MCF 10A (cell line): ENCODE data around the gene MICALL2. TPM values are rescaled to one million over a fixed set of nuclear protein-coding genes. Genes with fewer than 3 reads are reported as not detected.
A peak's percentile ranks its signal among the peaks of the same experiment; 100 is the strongest.

ENCODE experiments used
- BruUV-seq: library from RNA; stranded (reverse); fragments of 400-500 nt; replicated peaks from 2 replicates; lab custom pipeline; 2021; lab: Mats Ljungman, UMichigan
- CTCF ChIA-PET: fragments of 300-600 bp; sonication (Branson Sonifier 250); formaldehyde crosslinking; extraction: SDS; loops from one replicate; lab custom pipeline; 2021; ENCODE audit warnings: antibody characterized with exemption, inconsistent platforms; lab: Yijun Ruan, JAX
- POLR2A ChIA-PET: fragments of 300-600, 350-650 bp; sonication (Branson Sonifier 250); formaldehyde crosslinking; extraction: SDS; loops from one replicate; lab custom pipeline; 2020; ENCODE audit warnings: antibody characterized with exemption, inconsistent platforms; lab: Yijun Ruan, JAX
- DNase-seq: peaks from one replicate; pipeline ENCODE4 v3.0.0-alpha.2; 2018; ENCODE audit not compliant: unreplicated experiment
- H3K27ac Mint-ChIP-seq: one replicate; pipeline ENCODE4 v1.8.0; 2022; ENCODE audit warnings: mild to moderate bottlenecking, low read depth, mixed read lengths; ENCODE audit not compliant: unreplicated experiment
- H3K27me3 Mint-ChIP-seq: one replicate; pipeline ENCODE4 v1.8.0; 2022; ENCODE audit warnings: mixed read lengths; ENCODE audit not compliant: insufficient read depth, unreplicated experiment
- H3K36me3 Mint-ChIP-seq: one replicate; pipeline ENCODE4 v1.8.0; 2022; ENCODE audit warnings: mild to moderate bottlenecking, moderate library complexity, mixed read lengths; ENCODE audit not compliant: insufficient read depth, unreplicated experiment
- H3K4me1 Mint-ChIP-seq: one replicate; pipeline ENCODE4 v1.8.0; 2022; ENCODE audit warnings: mixed read lengths; ENCODE audit not compliant: insufficient read depth, unreplicated experiment
- H3K4me3 Mint-ChIP-seq: one replicate; pipeline ENCODE4 v1.8.0; 2022; ENCODE audit warnings: mild to moderate bottlenecking, moderate library complexity, mixed read lengths; ENCODE audit not compliant: unreplicated experiment
- H3K9me3 Mint-ChIP-seq: one replicate; pipeline ENCODE4 v1.8.0; 2022; ENCODE audit warnings: mixed read lengths; ENCODE audit not compliant: unreplicated experiment
- intact Hi-C: fragments of 100-400 bp; cut with micrococcal nuclease; formaldehyde crosslinking; loops from 2 replicates; pipeline ENCODE4 v1.14.1; 2022
- total RNA-seq: library from RNA; stranded (reverse); gene quantifications from 2 replicates; pipeline ENCODE4 v1.2.3, GENCODE V29; 2022
- TF ChIP-seq, protein P1 (sequence below): fragments of 200-600 bp; IDR thresholded peaks from one replicate; pipeline ENCODE4 v1.8.0; 2022; ENCODE audit warnings: antibody characterized with exemption, mild to moderate bottlenecking; ENCODE audit not compliant: unreplicated experiment

MICALL2 gene
- total RNA-seq, 1 experiment from 2014 or later = 15.8 TPM

DNA sequence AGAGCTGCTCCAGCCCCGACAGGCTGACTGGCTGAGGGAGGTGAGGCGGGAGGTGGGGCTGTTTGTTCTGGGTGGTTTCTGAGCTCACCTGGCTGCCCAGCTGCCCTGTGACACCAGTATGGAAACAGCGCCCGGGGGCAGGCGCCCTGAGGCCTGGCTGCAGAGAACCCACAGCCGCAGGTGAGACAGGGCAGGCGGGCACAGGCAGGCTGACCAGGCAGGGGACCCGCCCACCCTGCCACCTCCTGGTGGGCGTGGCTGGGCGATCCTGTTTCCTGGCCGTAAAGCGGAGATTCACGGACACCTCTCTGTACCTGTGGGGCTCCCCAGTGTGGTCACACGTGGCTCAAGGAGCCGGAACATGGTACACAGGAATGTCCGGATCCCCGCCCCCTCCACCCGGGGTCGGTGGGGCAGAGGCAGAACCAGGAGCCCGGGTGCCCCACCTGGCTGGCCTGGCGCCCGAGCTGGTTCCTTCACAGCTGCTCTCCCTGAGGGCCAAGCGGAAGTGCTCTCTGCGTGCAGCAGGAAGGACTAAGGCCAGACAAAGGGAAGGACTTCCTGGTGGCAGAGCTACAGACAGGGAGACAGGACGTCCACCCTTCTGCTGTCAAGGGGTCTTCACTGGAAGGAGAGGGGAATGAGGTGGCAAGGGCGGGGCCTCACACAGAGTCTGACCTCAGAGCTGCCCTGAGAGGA, 3.9 kb downstream of the MICALL2 start:
- POLR2A ChIA-PET = interaction anchor here (1.0 to 1.4 kb wide), 3 partner anchors 11 to 35 kb away, joined by 3 to 6 read pairs (median 4); no protein-coding TSS in a partner anchor
- no peaks in the 10 kb centered on the region for H3K9me3 Mint-ChIP-seq
- CTCF ChIA-PET = no interaction called here
- no peaks in the 10 kb centered on the region for H3K36me3 Mint-ChIP-seq
- TF ChIP-seq, protein P1, sequence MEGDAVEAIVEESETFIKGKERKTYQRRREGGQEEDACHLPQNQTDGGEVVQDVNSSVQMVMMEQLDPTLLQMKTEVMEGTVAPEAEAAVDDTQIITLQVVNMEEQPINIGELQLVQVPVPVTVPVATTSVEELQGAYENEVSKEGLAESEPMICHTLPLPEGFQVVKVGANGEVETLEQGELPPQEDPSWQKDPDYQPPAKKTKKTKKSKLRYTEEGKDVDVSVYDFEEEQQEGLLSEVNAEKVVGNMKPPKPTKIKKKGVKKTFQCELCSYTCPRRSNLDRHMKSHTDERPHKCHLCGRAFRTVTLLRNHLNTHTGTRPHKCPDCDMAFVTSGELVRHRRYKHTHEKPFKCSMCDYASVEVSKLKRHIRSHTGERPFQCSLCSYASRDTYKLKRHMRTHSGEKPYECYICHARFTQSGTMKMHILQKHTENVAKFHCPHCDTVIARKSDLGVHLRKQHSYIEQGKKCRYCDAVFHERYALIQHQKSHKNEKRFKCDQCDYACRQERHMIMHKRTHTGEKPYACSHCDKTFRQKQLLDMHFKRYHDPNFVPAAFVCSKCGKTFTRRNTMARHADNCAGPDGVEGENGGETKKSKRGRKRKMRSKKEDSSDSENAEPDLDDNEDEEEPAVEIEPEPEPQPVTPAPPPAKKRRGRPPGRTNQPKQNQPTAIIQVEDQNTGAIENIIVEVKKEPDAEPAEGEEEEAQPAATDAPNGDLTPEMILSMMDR = no peak
- peak overlapping the region; percentile 85 for H3K27ac Mint-ChIP-seq
- peak overlapping the region; percentile 67 for H3K4me3 Mint-ChIP-seq
- DNase-seq = peak; percentile 80
- no TSS peak for BruUV-seq
- H3K4me1 Mint-ChIP-seq = peaks cover 27% of the 10 kb centered on the region
- H3K27me3 Mint-ChIP-seq = no peaks in the 10 kb centered on the region
- intact Hi-C loops = no loop called here

DNA sequence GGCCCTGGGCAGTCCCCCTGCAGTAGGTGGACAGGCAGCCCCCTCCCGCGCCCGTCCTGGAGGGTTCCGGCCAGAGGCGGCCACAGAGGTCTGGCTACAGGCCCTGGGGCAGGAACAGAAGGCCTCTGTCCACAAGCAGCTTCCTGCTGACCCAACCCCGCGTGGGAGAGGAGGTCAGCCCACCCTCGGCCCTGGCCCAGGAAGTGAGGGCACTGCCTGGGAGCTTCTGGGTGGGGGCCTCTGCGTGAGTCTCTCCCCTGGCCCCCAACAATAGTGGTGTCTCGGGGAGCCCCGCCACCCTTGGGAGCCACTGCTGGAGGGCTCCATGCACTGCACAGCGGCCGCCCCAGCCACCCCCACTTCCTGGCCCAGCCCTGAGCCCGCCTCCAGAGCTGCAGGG, 4.7 kb downstream of the MICALL2 start:
- Mint-ChIP-seq H3K4me3 (peak overlapping the region; percentile 67), H3K9me3 (no peaks in the 10 kb centered on the region), H3K27ac (no peak overlapping the region), H3K4me1 (peaks cover 27% of the 10 kb centered on the region), H3K27me3 (no peaks in the 10 kb centered on the region), H3K36me3 (no peaks in the 10 kb centered on the region)
- ChIA-PET CTCF (interaction anchor here (0.5 kb wide), 1 partner anchor 330 kb away, joined by 3 read pairs; no protein-coding TSS in a partner anchor), POLR2A (interaction anchor here (1.1 kb wide), 1 partner anchor 36 kb away, joined by 3 read pairs; no protein-coding TSS in a partner anchor)
- intact Hi-C loops = no loop called here
- no TSS peak for BruUV-seq
- TF ChIP-seq, protein P1 = no peak
- no peak for DNase-seq

- Mint-ChIP-seq H3K4me1 (peaks cover 15% of the 10 kb centered on the region), H3K9me3 (no peaks in the 10 kb centered on the region), H3K27ac (no peak overlapping the region), H3K27me3 (no peaks in the 10 kb centered on the region), H3K36me3 (no peaks in the 10 kb centered on the region), H3K4me3 (no peak overlapping the region)
- ChIA-PET POLR2A (no interaction called here), CTCF (interaction anchor here (1.2 to 2.2 kb wide), 3 partner anchors 18 to 277 kb away, joined by 4 to 9 read pairs (median 4); no protein-coding TSS in a partner anchor)
- no peak for DNase-seq
- BruUV-seq = no TSS peak
- TF ChIP-seq, protein P1 = no peak
- intact Hi-C loops = no loop called here
These were observed 7.1 kb downstream of the MICALL2 start for GRCh38 chr7:1452205-1452604.

- no peak overlapping the region for H3K4me3 Mint-ChIP-seq
- CTCF ChIA-PET = interaction anchor here (0.6 to 2.2 kb wide), 3 partner anchors 16 to 475 kb away, joined by 3 to 9 read pairs (median 4); no protein-coding TSS in a partner anchor
- no peak for DNase-seq
- TF ChIP-seq, protein P1 = no peak
- intact Hi-C loops = no loop called here
- BruUV-seq = no TSS peak
- H3K4me1 Mint-ChIP-seq = peaks cover 10% of the 10 kb centered on the region
- no peak overlapping the region for H3K27ac Mint-ChIP-seq
- no peaks in the 10 kb centered on the region for H3K27me3 Mint-ChIP-seq
- POLR2A ChIA-PET = no interaction called here
- no peaks in the 10 kb centered on the region for H3K9me3 Mint-ChIP-seq
- no peaks in the 10 kb centered on the region for H3K36me3 Mint-ChIP-seq
These were observed 8.3 kb downstream of the MICALL2 start for GRCh38 chr7:1450987-1451386.
